Endothelial cell of umbilical vein (primary cell): ENCODE data around the gene MAP4K4. TPM values are rescaled to one million over a fixed set of nuclear protein-coding genes. Genes with fewer than 3 reads are reported as not detected.
A peak's percentile ranks its signal among the peaks of the same experiment; 100 is the strongest.

ENCODE experiments used
- BruUV-seq: library from RNA; stranded (reverse); fragments of 400-500 nt; replicated peaks from 2 replicates; lab custom pipeline; 2021; lab: Mats Ljungman, UMichigan
- CTCF ChIA-PET: fragments of 300-600, 350-600 bp; sonication (Branson Sonifier 250); formaldehyde crosslinking; loops from one replicate; lab custom pipeline; 2021; ENCODE audit warnings: antibody characterized with exemption, inconsistent platforms; lab: Charles Lee
- POLR2A ChIA-PET: fragments of 300-600, 350-600 bp; sonication (Branson Sonifier 250); formaldehyde crosslinking; loops from one replicate; lab custom pipeline; 2021; ENCODE audit warnings: antibody characterized with exemption, inconsistent platforms; lab: Charles Lee
- DNase-seq: peaks from one replicate; pipeline ENCODE4 v3.0.0-alpha.2; 2011; ENCODE audit warnings: low read depth, low spot score
- FAIRE-seq: peaks from 2 replicates; lab custom pipeline; 2011; peaks lifted over from hg19 to GRCh38; lab: Jason Lieb, UNC
- H2AFZ ChIP-seq: 2 replicates; pipeline ENCODE4 v1.6.0; 2012; ENCODE audit warnings: low read depth, low read length, control low read depth, inconsistent platforms
- H3K27ac ChIP-seq: 2 replicates; pipeline ENCODE4 v1.5.1; 2011; ENCODE audit warnings: low read depth, mild to moderate bottlenecking, control low read depth, low read length, moderate library complexity; ENCODE audit not compliant: insufficient read depth
- H3K27me3 ChIP-seq, 2 experiments: 2 replicates each; pipeline versions ENCODE4 v1.6.0 to v1.6.1; 2011; ENCODE audit warnings: low read length in 2 of 2, mixed read lengths in 1 of 2; ENCODE audit not compliant: control insufficient read depth in 2 of 2, insufficient read depth in 2 of 2
- H3K36me3 ChIP-seq, 2 experiments: 2 replicates in 1 of 2; 3 replicates in 1 of 2; pipeline ENCODE4 v1.5.1; 2011; ENCODE audit warnings: low read length in 2 of 2, mild to moderate bottlenecking in 1 of 2, moderate library complexity in 1 of 2; ENCODE audit not compliant: control insufficient read depth in 2 of 2, insufficient read depth in 2 of 2; ENCODE audit errors: extremely low read depth in 1 of 2
- H3K4me1 ChIP-seq: 3 replicates; pipeline ENCODE4 v1.5.1; 2011; ENCODE audit warnings: mild to moderate bottlenecking, low read length; ENCODE audit not compliant: control insufficient read depth, insufficient read depth; ENCODE audit errors: extremely low read depth
- H3K4me2 ChIP-seq: 2 replicates; pipeline ENCODE4 v1.6.1; 2011; ENCODE audit warnings: low read length, control low read depth, mixed read lengths; ENCODE audit not compliant: insufficient read depth
- H3K4me3 ChIP-seq, 3 experiments: fragments of 200-600 bp in 1 of 3; sonication (generic), shearing (Covaris generic) in 1 of 3; replicated peaks in 1 of 3; 2 replicates each; pipeline ENCODE4 v1.5.1; 2011 to 2016; ENCODE audit warnings: control low read depth in 3 of 3, low read length in 3 of 3, mild to moderate bottlenecking in 2 of 3, inconsistent platforms in 1 of 3, low read depth in 1 of 3, moderate library complexity in 1 of 3; ENCODE audit not compliant: insufficient read depth in 1 of 3
- H3K79me2 ChIP-seq: 2 replicates; pipeline ENCODE4 v1.6.0; 2012; ENCODE audit warnings: low read length, inconsistent platforms; ENCODE audit not compliant: control insufficient read depth, insufficient read depth
- H3K9ac ChIP-seq: replicated peaks from 2 replicates; pipeline ENCODE3; 2011; ENCODE audit warnings: low read length, control low read depth; ENCODE audit not compliant: insufficient read depth; ENCODE audit errors: extremely low read depth
- H3K9me1 ChIP-seq: replicated peaks from 3 replicates; pipeline ENCODE4 v1.6.0; 2011; ENCODE audit warnings: mild to moderate bottlenecking, low read length; ENCODE audit not compliant: control insufficient read depth, insufficient read depth; ENCODE audit errors: extremely low read depth
- H3K9me3 ChIP-seq: replicated peaks from 2 replicates; pipeline ENCODE4 v1.5.1; 2012; ENCODE audit warnings: low read length, inconsistent platforms; ENCODE audit not compliant: control insufficient read depth, insufficient read depth
- H4K20me1 ChIP-seq: replicated peaks from 2 replicates; pipeline ENCODE3; 2011; ENCODE audit warnings: mild to moderate bottlenecking, low read length; ENCODE audit not compliant: control insufficient read depth, insufficient read depth; ENCODE audit errors: extremely low read depth
- CTCF ChIP-seq, 2 donors: IDR thresholded peaks; 1 replicate in 1 of 2; 2 replicates in 1 of 2; pipeline ENCODE4 v1.5.1; 2011; ENCODE audit warnings: low read length in 2 of 2, mild to moderate bottlenecking in 2 of 2, moderate library complexity in 2 of 2, control low read depth in 1 of 2, inconsistent platforms in 1 of 2, low read depth in 1 of 2; ENCODE audit not compliant: insufficient read depth in 1 of 2; ENCODE audit errors: extremely low read depth in 1 of 2
- EZH2 ChIP-seq: IDR thresholded peaks from 2 replicates; pipeline ENCODE4 v1.6.1; 2012; ENCODE audit warnings: borderline replicate concordance, low read depth, mild to moderate bottlenecking, moderate library complexity, low read length, inconsistent platforms; ENCODE audit not compliant: severe bottlenecking
- FOS ChIP-seq: IDR thresholded peaks from 2 replicates; pipeline ENCODE4 v1.6.1; 2011; ENCODE audit warnings: mild to moderate bottlenecking, low read length, moderate library complexity, borderline replicate concordance; ENCODE audit not compliant: insufficient read depth
- GATA2 ChIP-seq: IDR thresholded peaks from 2 replicates; pipeline ENCODE4 v1.7.0; 2011; ENCODE audit warnings: low read depth, mild to moderate bottlenecking, moderate library complexity, mixed read lengths, low read length; ENCODE audit not compliant: insufficient read length, insufficient read depth
- JUN ChIP-seq: IDR thresholded peaks from 2 replicates; pipeline ENCODE4 v1.6.1; 2011; ENCODE audit warnings: borderline replicate concordance, low read depth; ENCODE audit not compliant: insufficient read length, insufficient read depth
- MYC ChIP-seq: IDR thresholded peaks from one replicate; pipeline ENCODE4 v1.6.1; 2011; ENCODE audit warnings: mild to moderate bottlenecking, low read depth, low read length
- POLR2A ChIP-seq: IDR thresholded peaks from 2 replicates; pipeline ENCODE4 v1.6.1; 2012; ENCODE audit warnings: low read depth, mild to moderate bottlenecking, control low read depth, low read length
- POLR2AphosphoS5 ChIP-seq: IDR thresholded peaks from 2 replicates; pipeline ENCODE4 v1.6.1; 2012; ENCODE audit warnings: low read depth, mild to moderate bottlenecking, control low read depth, low read length, moderate library complexity; ENCODE audit not compliant: insufficient read depth
- dilution Hi-C: fragments of 300-500 bp; cut with MboI; formaldehyde crosslinking; loops from one replicate; pipeline ENCODE4 v1.15.0; 2019; ENCODE audit warnings: low sequenced_read_pairs; ENCODE audit not compliant: extremely low pct_ligation_motif_present
- intact Hi-C: fragments of 100-400 bp; cut with micrococcal nuclease; formaldehyde crosslinking; loops from one replicate; pipeline ENCODE4 v1.10.0; 2022
- polyA plus RNA-seq, 4 experiments: library from polyadenylated mRNA; depleted of rRNA in 3 of 4; stranded (reverse) in 3 of 4; unstranded in 1 of 4; fragments of >200 nt; gene quantifications; 2 replicates each; pipeline versions ENCODE4 v1.2.1 to v1.2.3, GENCODE V29; 2011 to 2012; ENCODE audit warnings: missing spikeins in 1 of 4
- total RNA-seq: library from RNA; stranded (reverse); gene quantifications from 2 replicates; pipeline ENCODE4 v1.2.3, GENCODE V29; 2021
- TF ChIP-seq, protein P1 (sequence below): IDR thresholded peaks from 2 replicates; pipeline ENCODE4 v1.6.1; 2011; ENCODE audit not compliant: insufficient read depth, insufficient read length

Gene MAP4K4
- total and polyA plus RNA-seq, 2 donors (not counting 3 experiments of a cell fraction or from before 2014, with no cell fraction given) = 79.4 to 269 TPM

GRCh38 chr2:101762451-101763171 lies 65.1 kb downstream of the MAP4K4 start:
- no TSS peak for BruUV-seq
- FAIRE-seq = no peak

More at GRCh38 chr2:101762451-101763171, 65.1 kb downstream of the MAP4K4 start:
- DNase-seq = no peak
- peaks cover 91% of the 10 kb centered on the region for H3K79me2 ChIP-seq
- no peak overlapping the region for H3K9ac ChIP-seq
- H3K4me3 ChIP-seq = no peak overlapping the region
- no peaks in the 10 kb centered on the region for H3K27me3 ChIP-seq
- no peak overlapping the region for H3K27ac ChIP-seq
- intact Hi-C loops (no loop called here), dilution Hi-C loops (no loop called here)
- H3K9me3 ChIP-seq = no peaks in the 10 kb centered on the region
- peaks cover 10% of the 10 kb centered on the region for H4K20me1 ChIP-seq
- H3K9me1 ChIP-seq = no peaks in the 10 kb centered on the region
- ChIA-PET CTCF (interaction anchor here (1.0 to 4.0 kb wide), 6 partner anchors 11 to 243 kb away, joined by 3 to 22 read pairs (median 4); no protein-coding TSS in a partner anchor), POLR2A (no interaction called here)
- no peak for TF ChIP-seq POLR2AphosphoS5
- TF ChIP-seq, protein P1, sequence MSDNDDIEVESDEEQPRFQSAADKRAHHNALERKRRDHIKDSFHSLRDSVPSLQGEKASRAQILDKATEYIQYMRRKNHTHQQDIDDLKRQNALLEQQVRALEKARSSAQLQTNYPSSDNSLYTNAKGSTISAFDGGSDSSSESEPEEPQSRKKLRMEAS = no peak
- no peak for TF ChIP-seq FOS
- no peak for TF ChIP-seq GATA2
- no peak for TF ChIP-seq POLR2A
- no peak for TF ChIP-seq EZH2
- TF ChIP-seq MYC = no peak
- TF ChIP-seq CTCF (IDR thresholded peaks at IDR 0.05; ENCODE audit: extremely low read depth in 1 of 2, insufficient read depth in 1 of 2, low read depth in 1 of 2, low read length in 2 of 2) = no peak
- no peak for TF ChIP-seq JUN
- H3K4me2 ChIP-seq = peak overlapping the region; percentile 12
- H3K36me3 ChIP-seq = peaks cover 0 to 2% of the 10 kb centered on the region in 2 experiments
- peaks cover 67% of the 10 kb centered on the region for H3K4me1 ChIP-seq
- H2AFZ ChIP-seq = no peak overlapping the region
